Muscle of back (tissue), 13 donors: Measurements from ENCODE around the gene ENPP6. TPM values are rescaled to one million over a fixed set of nuclear protein-coding genes. Genes with fewer than 3 reads are reported as not detected.

Experiments
- DNase-seq, 3 donors: peaks; one replicate each; pipeline versions ENCODE4 v3.0.0 to v3.0.0-alpha.2; 2013
- long read RNA-seq, 9 donors: transcript quantifications; one replicate each; lab custom pipeline, GENCODE V29; 2026
- polyA plus RNA-seq, 10 donors: library from polyadenylated mRNA; unstranded; fragments of 120-200 nt; gene quantifications; one replicate each; pipeline ENCODE4 v1.2.1, GENCODE V29; 2013; ENCODE audit not compliant: insufficient read length in 10 of 10

The ENPP6 gene
- polyA plus RNA-seq = 10 to 100 TPM; 11.3 to 15.7 (median 14.6) TPM
- long read RNA-seq, donor 1, partial matches to known transcripts = 0 of 5 reads
- long read RNA-seq, donor 1, other reads (novel, unspliced or antisense) = 0 of 5 reads
- long read RNA-seq, donor 2, partial matches to known transcripts = 0 of 3 reads
- long read RNA-seq, donor 2, other reads (novel, unspliced or antisense) = 0 of 3 reads
- long read RNA-seq, donor 3 = 0 reads
- long read RNA-seq, donor 4, partial matches to known transcripts = 0 of 1 reads
- long read RNA-seq, donor 4, other reads (novel, unspliced or antisense) = 0 of 1 reads
- long read RNA-seq, donor 5, partial matches to known transcripts = 0 of 1 reads
- long read RNA-seq, donor 5, other reads (novel, unspliced or antisense) = 0 of 1 reads
- long read RNA-seq, donor 6, partial matches to known transcripts = 0 of 2 reads
- long read RNA-seq, donor 6, other reads (novel, unspliced or antisense) = 0 of 2 reads
- long read RNA-seq, donor 7, partial matches to known transcripts = 0 of 4 reads
- long read RNA-seq, donor 7, other reads (novel, unspliced or antisense) = 0 of 4 reads
- long read RNA-seq, donor 8, partial matches to known transcripts = 0 of 4 reads
- long read RNA-seq, donor 8, other reads (novel, unspliced or antisense) = 0 of 4 reads
- long read RNA-seq, donor 9, partial matches to known transcripts = 0 of 1 reads
- long read RNA-seq, donor 9, other reads (novel, unspliced or antisense) = 0 of 1 reads

- DNase-seq = peak in 1 of 3 donors; percentile 65
Observed at GRCh38 chr4:184217634-184218033, at the start of gene ENPP6. Gene ENPP6, minus strand, starts transcription at chr4:184217873. Its CDS starts 54 bp downstream, at chr4:184217819.

GRCh38 chr4:184267206-184267608 lies 49.5 kb upstream of the ENPP6 start:
- no peak for DNase-seq

GRCh38 chr4:184265546-184266351 lies 48.1 kb upstream of the ENPP6 start:
- no peak for DNase-seq

GRCh38 chr4:184263910-184264732 lies 46.4 kb upstream of the ENPP6 start:
- peak; percentile 91 to 95 (median 92) for DNase-seq

- DNase-seq = no peak
Observed at GRCh38 chr4:184263461-184263860, 45.8 kb upstream of the ENPP6 start.

- no peak for DNase-seq
Observed at GRCh38 chr4:184262901-184263300, 45.2 kb upstream of the ENPP6 start.

- no peak for DNase-seq
Observed at GRCh38 chr4:184261246-184261645, 43.6 kb upstream of the ENPP6 start.

- DNase-seq = no peak
Observed at GRCh38 chr4:184259866-184260265, 42.2 kb upstream of the ENPP6 start.

- no peak for DNase-seq
Observed at GRCh38 chr4:184259081-184259480, 41.4 kb upstream of the ENPP6 start.

- DNase-seq = peak in 2 of 3 donors; percentile 29 to 58
Observed at GRCh38 chr4:184255871-184256642, 38.4 kb upstream of the ENPP6 start.

- no peak for DNase-seq
Observed at GRCh38 chr4:184255361-184255760, 37.7 kb upstream of the ENPP6 start.

- DNase-seq = no peak
Observed at GRCh38 chr4:184253072-184253420, 35.4 kb upstream of the ENPP6 start.

GRCh38 chr4:184252136-184253071 lies 34.7 kb upstream of the ENPP6 start:
- peak in 1 of 3 donors; percentile 56 for DNase-seq

- DNase-seq = no peak
Observed at GRCh38 chr4:184251670-184251980, 34.0 kb upstream of the ENPP6 start.

- peak; percentile 28 to 57 (median 34) for DNase-seq
Observed at GRCh38 chr4:184250795-184251669, 33.4 kb upstream of the ENPP6 start.

- DNase-seq = no peak
Observed at GRCh38 chr4:184248216-184248615, 30.5 kb upstream of the ENPP6 start.

- DNase-seq = no peak
Observed at GRCh38 chr4:184247421-184247820, 29.7 kb upstream of the ENPP6 start.

- no peak for DNase-seq
Observed at GRCh38 chr4:184246426-184246825, 28.8 kb upstream of the ENPP6 start.
